Measurements from ENCODE around the gene ANKRD52. TPM values are rescaled to one million over a fixed set of nuclear protein-coding genes. Genes with fewer than 3 reads are reported as not detected.
A peak's percentile ranks its signal among the peaks of the same experiment; 100 is the strongest.
"Not testable (repeated sequence)": the region's sequence is repeated elsewhere in the genome, so short reads cannot be mapped to it uniquely, and the experiment has no call there.

ANKRD52 gene
- total RNA-seq, 1 donor from 2014 or later: 46.8 TPM

DNA sequence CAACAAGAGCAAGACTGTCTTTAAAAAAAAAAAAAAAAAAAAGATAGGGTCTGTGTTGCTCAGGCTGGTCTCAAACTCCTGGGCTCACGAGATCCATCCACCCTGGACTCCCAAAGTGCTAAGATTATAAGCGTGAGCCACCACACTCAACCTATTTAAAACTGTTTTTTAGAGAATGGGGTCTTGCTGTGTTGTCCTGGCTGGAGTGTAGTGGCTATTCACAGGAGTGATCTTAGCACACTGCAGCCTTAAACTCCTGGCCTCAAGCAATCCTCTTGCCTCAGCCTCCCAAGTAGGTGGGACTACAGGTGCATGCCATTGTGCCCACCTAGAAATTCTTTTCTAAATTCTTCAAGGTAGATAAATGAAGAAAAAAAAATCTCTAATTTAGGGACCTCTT, 16.1 kb upstream of the ANKRD52 start:
- no peak for DNase-seq (ENCODE audit: low spot score)

DNA sequence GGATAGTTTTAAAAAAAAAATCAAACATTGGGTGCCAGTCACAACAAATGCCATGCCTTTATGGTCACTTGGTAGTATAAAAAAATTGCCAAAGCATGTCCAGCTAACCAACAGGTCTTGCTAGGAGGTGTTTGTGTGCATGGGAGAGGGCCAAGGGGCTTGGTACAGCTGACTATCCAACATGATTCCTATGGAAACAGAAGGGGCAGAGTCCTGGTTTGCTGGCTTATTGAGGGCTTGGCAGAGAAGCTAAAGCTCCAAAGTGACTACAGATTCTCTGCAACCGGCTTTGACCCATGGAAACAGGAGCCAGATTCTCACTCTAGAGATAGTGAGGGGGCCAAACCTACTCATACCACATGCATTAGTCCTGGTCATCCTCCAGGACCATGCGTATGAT, 14.3 kb upstream of the ANKRD52 start:
- DNase-seq (ENCODE audit: low spot score): not testable (repeated sequence)

DNA sequence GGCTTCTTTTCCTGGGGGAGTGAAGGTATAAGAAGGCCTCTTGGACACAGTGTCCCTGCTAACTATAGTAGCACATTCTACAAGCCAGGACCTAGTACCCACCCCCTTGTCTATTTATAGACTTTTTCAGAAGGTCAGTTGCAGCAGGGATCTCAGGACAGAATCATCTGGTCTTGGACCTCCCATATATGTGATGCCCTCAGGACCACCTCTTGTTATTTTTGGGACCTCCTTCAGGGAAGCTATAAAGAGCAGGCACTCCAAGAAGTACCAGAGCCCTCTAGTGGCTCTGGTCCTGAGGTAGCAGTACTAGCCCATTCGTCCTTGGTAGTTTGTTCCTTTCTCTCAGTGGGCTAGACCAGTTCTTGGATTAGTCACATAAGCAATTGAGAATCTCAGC, 12.8 kb upstream of the ANKRD52 start:
- DNase-seq (ENCODE audit: low spot score): no peak

DNA sequence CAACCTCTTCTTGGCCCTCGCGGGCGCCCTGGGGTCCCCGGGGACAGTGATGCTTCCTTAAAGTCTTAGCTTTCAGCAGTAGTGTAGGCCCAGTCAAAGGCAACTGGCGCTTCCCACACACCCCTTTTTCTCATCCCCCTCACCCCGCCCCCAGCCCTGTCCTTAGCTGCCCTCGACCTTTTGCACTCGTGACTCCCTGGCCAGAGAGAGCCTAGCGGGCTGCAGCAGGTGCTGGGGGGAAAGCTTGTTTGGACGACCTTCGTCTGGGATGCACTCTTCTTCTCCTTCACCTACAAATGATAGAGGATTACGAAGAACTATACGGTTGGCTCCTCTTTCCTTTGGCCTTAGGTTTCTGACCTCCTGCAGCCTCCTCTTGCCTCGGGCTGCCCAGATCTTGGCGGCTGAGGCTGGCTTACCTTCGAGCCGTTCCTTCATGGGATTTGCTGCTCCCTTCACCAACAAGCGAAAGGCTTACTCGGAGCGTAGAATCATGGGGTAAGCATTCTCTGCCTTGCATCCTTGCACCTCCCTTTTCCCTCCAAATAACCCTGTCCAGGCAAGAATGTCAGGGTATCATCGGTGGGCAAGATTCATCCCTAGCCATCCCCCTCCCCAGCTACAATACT, 9.4 kb upstream of the ANKRD52 start:
- DNase-seq (ENCODE audit: low spot score): no peak

DNA sequence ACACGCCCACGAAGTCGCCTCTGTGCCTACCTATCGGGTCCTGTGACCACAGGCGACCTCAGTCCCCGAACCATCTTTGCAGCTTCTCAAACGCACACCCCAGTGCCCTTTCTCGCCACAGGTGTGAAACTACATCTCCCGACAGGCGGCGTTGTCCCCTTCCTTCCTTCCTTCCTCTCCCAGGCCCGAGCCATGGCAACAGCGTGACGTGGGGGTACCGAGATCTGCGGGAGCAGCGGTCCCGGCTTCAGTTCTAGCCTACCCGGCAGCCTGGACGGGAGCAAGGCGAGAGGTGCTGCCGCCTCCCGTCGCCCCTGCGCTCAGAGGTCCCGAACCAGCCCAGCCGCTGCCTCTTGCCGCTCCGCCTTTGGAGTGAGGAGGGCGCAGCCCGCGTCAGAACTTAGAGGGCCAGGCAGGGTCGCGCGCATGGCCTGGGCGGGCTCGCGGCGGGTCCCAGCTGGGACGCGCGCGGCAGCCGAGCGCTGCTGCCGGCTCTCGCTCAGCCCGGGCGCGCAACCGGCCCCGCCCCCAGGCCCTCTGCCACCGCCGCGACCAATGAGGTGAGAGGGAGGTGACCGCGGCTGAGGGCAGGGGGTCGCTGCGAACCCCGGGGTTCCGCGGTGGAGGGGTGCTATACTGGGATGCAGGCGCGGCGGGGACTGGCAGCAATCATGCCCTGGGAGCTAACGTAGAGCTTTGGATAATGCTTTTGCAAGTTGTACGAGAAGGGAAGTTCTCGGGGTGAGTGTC, 8.7 kb upstream of the ANKRD52 start, which contains the start of gene COQ10A:
TSS of gene COQ10A (plus strand) at position 250 of the 750 bp plus-strand sequence. CDS start at position 427, 177 bp downstream.
- peak; percentile 92 for DNase-seq (ENCODE audit: low spot score)

DNA sequence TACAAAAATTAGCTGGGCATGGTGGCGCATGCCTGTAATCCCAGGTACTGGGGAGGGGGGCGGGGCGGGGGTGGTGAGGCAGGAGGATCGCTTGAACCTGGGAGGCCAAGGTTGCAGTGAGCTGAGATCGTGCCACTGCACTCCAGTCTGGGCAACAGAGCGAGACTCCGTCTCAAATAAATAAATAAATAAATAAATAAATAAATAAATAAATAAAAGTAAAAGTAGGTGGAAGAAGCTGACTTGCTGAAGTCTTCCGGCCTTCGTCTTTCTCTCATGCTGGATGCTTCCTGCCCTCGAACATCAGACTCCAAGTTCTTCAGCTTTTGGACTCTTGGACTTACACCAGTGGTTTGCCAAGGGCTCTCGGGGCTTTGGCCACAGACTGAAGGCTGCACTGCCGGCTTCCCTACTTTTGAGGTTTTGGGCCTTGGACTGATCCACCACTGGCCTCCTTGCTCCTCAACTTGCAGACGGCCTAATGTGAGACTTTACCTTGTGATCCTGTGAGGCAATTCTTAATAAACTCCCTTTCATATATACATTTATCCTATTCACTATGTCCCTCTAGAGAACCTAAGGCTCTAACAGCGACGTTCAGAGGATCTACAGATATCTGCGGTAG, 8.0 kb upstream of the ANKRD52 start:
- not testable (repeated sequence) for DNase-seq (ENCODE audit: low spot score)

DNA sequence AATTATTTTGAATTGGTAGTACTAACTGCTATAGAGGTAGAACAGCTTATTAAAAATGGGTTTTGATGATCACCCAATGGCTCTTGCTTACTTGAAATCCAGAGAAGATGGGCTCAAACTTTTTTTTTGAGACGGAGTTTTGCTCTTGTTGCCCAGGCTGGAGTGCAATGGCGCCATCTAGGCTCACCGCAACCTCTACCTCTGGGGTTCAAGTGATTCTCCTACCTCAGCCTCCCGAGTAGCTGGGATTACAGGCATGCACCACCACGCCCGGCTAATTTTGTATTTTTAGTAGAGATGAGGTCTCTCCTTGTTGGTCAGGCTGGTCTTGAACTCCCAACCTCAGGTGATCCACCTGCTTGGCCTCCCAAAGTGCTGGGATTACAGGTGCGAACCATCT, 4.8 kb upstream of the ANKRD52 start:
- not testable (repeated sequence) for DNase-seq (ENCODE audit: low spot score)

DNA sequence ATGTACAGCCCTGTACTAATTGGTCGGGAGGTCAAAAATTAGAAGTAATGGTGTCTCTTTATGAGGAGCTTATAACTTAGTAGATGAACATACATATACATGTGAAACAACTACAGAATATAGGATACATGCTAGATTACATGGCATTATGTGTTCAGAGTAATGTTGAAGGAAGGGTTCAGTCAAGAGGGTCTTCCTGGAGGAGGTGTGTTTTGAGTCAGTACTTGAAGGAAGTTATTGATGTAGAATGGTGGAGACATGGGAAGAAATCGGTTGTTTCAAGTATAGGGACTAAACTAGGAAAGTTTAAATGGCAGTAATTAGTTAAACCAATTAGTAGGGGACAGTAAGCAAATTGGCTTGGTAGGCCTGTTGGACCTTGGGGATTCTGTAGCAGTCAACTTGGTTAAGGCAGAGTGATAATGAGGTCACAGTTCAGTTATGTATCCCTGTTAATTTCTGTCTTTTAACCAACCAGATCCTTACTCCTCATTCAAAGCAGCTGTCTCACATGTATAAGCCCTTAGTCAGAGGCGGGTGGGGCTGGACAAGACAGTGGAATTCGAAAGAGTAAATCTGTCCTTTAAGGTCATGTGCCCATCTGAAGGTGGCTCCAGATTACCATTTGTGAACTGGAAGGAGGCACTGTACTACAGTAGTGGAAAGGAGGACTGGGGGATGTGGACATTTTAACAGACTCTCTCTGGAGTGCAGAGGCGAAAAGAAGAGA, 3.5 kb upstream of the ANKRD52 start:
- DNase-seq (ENCODE audit: low spot score): no peak

DNA sequence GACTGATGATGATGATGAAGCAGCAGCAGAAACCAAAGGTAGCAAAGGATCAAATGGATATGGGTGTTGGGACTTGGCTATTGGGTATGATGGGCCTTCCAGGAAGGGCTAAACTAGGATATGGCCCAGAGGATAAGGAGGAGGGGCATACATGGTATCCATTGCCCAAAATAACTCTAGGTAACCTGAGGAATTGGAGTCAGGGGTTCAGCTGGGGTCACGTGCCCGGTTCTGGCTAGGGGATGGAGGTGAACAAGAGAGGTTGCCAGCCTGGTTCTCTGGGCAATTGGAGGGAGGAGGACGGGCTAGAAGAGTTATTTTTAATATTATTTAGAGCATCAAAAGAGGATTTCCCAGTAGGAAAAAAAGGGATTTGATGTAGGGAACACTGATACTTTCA, 2.7 kb upstream of the ANKRD52 start:
- no peak for DNase-seq (ENCODE audit: low spot score)

DNA sequence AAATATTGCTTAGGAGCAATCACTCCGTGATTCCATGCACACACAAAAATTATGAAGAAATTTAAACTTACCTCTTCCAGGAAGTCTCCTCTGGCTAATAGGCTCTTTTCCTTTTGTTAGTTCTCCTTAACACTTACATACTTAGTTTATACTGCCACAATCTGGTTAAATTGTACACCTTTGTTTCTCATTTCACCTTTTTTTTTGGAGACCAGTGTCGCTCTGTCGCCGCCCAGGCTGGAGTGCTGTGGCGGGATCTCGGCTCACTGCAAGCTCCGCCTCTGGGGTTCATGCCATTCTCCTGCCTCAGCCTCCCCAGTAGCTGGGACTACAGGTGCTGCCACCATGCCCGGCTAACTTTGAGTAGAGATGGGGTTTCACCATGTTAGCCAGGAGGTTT, 2.2 kb upstream of the ANKRD52 start:
- no peak for DNase-seq (ENCODE audit: low spot score)

DNA sequence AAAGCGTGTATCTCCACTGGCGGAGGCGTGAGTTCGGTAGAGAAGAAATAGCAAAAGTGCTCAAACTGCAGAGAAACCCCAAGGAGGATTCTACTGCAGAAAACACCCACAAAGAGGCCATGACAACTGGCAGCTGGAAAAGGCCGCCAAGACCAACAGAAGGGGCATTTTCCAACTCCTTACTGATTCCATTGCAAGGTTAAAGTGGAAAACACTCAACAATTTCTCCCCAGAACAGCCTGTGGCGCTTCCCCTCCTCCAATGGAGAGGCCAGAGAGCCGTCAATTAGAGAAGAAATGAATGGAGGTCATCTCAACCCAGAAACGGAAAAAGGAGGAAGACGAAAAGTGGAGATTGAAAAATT, 618 bp upstream of the ANKRD52 start:
- DNase-seq (ENCODE audit: low spot score): no peak

DNA sequence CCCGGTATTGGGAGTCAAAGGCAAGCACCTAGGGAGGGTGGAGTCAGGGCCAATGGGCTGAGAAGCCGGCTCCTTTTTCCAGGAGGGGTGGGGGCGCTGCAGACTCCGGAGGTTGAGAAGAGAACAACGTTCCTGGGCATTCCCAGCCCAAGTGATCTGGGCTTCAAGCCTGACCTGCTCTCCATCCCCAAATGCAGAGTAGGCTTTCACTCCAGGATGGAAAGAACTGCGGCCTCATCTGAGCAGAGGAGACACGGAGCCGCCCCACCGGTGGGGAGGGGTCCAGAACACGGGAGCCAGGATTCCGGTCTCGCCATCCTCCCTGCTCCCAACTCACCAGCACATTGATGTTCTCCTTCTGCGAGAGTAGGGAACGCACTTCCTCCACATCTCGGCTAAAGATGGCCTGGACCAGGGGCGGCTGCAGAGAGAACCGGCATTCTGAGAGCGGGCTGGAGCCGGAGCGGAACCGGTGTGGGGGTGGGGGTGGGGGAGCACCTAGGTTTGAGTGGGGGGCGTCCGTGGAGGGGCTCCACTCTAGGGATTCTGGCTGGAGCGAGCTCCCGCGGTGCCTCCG, 605 bp downstream of the ANKRD52 start:
- no peak for DNase-seq (ENCODE audit: low spot score)

DNA sequence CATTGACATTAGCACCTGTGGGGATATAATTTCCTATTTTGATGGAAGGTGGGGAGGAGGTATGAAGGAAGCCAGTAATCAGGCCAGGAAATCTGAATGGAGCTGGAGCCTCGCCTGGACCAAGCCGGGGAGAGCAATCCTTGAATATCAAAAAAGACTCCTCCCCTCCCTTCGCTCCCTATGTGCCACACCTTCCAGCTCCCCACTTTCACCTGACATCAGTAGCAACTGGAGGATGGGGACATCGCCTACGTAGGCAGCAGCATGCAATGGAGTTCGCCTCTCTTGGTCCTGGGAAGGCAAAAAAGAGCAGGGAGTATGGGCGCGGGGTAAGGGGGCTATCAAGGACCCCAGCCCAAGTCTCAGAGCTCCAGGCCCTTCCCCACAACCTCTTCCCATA, 1.1 kb downstream of the ANKRD52 start:
- DNase-seq (ENCODE audit: low spot score): no peak

DNA sequence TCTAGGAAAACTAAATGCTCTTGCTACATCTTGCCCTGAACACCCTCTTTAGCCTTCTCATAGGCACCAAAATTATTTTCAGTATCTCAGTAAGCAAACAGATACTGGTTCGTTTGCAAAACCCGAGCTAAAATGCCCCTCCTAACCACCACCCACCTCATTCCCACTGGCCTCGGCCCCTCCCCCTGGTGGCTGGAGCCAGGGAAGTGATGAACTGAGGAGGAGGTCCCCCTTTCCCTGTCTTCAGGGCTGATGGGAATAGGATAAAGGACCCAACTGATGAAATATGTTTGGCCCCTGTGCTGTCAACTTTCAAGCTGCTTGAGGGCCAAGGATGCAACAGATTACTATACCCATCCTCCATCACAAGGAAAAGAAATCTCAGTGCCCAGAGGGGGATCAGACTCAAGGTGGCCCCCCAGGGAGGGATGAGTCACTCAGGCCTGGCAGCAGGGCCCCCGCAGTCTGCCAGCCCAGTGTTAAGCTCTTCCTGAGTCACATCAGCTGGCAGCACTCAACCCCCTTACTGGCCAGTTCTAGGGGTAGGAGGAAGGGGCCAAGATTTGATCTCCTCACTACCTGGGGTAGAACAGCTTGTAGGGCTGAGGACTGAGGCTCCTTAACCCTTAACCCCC, 1.7 kb downstream of the ANKRD52 start:
- no peak for DNase-seq (ENCODE audit: low spot score)

DNA sequence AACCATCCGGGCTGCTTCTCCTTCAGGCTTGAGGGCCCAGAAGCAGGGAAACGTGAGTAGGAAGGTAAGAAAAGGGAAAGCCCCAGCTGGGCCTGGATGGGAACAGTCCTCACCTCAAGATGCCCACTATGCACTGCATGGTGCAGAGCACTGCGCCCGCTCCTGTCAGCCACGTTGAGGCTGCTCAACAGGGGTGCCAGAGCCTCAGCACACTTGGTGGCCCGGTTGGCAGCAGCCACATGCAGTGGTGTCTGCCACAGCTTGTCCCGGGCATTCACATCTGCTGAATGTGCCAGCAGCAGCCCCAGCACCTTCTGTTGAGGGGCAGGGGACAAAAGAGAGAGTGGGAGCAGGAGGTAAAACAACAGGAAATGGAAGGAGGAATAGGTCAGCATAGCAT, 2.5 kb downstream of the ANKRD52 start:
- no peak for DNase-seq (ENCODE audit: low spot score)

DNA sequence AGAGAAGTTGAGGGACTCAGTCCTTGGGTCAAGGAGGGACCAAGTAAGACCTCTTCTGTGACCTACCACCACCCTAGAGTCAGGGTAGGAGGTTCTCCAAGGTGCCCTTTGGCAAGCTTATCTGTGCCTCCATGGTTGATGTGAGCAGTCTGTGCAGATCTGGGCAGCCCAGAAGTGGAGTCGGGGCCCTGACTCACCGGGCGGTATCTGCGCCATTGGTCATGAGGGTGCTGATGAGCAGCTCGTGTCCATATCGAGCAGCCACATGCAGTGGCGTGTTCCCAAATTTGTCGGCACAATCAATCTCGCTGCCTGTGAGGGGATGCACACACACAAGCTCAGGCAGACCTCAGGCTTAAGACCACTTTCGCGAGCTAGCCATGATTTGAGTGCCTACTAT, 5.1 kb downstream of the ANKRD52 start:
- DNase-seq (ENCODE audit: low spot score): no peak

DNA sequence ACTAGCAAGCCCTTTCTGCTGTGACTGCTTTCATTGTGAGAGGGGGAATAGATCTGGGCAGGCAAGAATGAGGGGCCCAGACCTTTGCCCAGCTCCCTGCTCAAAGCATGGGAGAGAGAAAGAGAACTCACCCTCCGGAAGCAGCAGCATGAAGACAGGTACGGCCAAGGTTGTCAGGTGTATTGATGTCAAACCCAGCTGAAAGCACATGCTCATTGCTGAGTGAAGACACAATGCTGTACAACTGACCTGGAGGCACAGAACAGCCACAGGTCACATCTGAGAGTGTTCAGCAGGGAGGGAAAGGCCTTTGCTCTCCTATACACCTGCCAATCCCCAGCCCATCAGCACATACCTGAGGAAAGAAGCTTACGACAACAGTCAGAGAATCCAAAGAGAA, 5.5 kb downstream of the ANKRD52 start:
- no peak for DNase-seq (ENCODE audit: low spot score)

DNA sequence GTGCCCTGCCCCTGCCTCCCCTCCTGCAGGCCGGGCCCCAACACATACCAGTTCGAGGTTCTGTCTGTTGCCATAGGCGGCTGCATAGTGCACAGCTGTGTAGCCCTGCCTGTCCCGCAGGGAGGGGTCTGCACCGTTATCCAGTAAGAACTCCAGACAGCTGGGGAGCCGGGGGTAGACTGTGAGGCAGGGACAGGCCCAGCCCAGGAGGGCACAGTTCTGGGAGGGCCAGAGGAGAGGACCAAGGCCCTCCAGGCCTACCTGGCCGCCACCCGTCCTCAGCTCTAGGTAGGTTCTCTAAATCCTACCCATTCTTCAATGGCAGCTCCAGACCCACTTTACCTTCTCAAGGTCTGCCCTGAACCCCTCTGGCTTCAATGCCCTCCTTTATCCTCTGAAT, 9.5 kb downstream of the ANKRD52 start:
- no peak for DNase-seq (ENCODE audit: low spot score)

DNA sequence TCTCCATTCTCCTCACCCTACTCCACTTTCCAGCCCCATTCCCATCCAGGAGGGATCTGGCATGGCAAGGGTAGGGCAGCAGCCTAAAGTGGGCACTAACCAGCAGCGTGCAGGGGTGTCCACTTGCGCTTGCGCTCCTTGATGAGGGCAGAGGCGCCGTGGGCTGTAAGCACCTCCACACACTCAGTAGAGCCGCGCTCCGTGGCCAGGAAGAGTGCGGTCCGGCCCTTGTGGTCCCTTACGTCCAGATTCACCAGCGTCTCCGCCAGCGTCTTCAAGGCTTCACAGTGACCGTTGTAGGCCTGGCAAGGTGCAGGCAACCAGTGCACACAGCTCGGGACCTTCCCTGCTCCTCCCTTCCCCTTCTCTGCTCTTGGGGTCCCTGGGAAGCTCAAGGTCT, 10.3 kb downstream of the ANKRD52 start:
- no peak for DNase-seq (ENCODE audit: low spot score)

DNA sequence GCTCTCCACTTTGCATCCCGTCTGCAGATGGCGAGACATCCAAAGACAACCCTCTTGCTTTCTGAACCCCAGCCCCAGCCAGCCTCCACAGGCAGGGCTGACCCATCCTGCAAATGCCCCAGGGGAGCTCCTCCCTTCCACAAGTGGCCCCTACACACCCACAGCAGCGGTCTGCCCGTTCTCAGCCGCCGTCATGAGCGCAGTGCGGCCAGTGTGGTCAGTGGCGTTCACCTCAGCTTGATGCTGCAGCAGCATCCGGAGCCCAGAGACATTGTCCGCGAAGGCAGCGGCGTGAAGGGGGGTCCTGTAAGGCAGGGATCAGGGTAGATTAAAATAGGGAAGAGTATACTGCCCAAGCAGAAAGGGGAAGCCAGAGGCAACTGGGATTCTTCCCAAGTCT, 13.7 kb downstream of the ANKRD52 start:
- no peak for DNase-seq (ENCODE audit: low spot score)

DNA sequence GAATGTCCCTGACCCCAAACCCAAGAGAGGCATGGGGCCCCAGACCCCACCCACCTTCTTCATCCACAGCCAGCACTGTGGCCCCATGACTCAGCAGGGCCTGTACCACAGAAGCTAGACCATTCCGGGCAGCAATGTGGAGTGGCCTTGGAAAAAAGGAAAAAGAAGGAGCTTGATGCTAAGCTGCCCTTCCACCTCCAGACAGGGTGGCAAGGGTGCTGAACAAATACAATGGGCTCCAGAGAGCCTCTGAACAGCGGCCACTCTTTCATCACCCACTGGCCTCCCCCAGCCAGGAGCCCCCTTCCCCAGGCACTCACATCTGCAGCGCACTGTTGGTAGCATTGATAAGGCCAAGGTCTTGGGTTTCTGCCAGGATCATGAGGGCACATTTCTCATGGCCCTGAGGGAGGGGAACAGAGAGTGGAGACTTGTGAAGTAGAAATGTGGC, 14.4 kb downstream of the ANKRD52 start:
- DNase-seq (ENCODE audit: low spot score): no peak

Data from mesenteric fat pad (tissue), 1 donor.